ENCODE data around the gene DPH1.

The DPH1 gene

GRCh38 chr17:2041561-2042389, 11.8 kb downstream of the DPH1 start, which contains the start of gene OVCA2 (continued):
- TF ChIP-seq, protein P1, sequence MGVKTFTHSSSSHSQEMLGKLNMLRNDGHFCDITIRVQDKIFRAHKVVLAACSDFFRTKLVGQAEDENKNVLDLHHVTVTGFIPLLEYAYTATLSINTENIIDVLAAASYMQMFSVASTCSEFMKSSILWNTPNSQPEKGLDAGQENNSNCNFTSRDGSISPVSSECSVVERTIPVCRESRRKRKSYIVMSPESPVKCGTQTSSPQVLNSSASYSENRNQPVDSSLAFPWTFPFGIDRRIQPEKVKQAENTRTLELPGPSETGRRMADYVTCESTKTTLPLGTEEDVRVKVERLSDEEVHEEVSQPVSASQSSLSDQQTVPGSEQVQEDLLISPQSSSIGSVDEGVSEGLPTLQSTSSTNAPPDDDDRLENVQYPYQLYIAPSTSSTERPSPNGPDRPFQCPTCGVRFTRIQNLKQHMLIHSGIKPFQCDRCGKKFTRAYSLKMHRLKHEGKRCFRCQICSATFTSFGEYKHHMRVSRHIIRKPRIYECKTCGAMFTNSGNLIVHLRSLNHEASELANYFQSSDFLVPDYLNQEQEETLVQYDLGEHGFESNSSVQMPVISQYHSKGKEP (tag by site-specific recombination; IDR thresholded peaks at IDR 0.05): peak; percentile 35; the same call in 1 of the 2 replicates
- TF ChIP-seq ZNF518A (tag by site-specific recombination; conservative IDR thresholded peaks at IDR 0.05; ENCODE audit: low read depth): peak; percentile 49; the same call in 1 of the 2 replicates
- TF ChIP-seq, protein P2, sequence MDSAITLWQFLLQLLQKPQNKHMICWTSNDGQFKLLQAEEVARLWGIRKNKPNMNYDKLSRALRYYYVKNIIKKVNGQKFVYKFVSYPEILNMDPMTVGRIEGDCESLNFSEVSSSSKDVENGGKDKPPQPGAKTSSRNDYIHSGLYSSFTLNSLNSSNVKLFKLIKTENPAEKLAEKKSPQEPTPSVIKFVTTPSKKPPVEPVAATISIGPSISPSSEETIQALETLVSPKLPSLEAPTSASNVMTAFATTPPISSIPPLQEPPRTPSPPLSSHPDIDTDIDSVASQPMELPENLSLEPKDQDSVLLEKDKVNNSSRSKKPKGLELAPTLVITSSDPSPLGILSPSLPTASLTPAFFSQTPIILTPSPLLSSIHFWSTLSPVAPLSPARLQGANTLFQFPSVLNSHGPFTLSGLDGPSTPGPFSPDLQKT (IDR thresholded peaks at IDR 0.05; ENCODE audit: borderline replicate concordance, low read depth, low read length): no peak; the same call in 1 of the 2 replicates
- TF ChIP-seq KLF8 (tag by site-specific recombination; IDR thresholded peaks at IDR 0.05): peak; percentile 85
- 0 out of 2 replicates have a peak, but pooled peaks have one; percentile 92 for TF ChIP-seq ZNF561 (tag by site-specific recombination; IDR thresholded peaks at IDR 0.05; ENCODE audit: borderline replicate concordance)
- TF ChIP-seq ZBTB20 (tag by site-specific recombination; IDR thresholded peaks at IDR 0.05): peak; percentile 89
- TF ChIP-seq, protein P3, sequence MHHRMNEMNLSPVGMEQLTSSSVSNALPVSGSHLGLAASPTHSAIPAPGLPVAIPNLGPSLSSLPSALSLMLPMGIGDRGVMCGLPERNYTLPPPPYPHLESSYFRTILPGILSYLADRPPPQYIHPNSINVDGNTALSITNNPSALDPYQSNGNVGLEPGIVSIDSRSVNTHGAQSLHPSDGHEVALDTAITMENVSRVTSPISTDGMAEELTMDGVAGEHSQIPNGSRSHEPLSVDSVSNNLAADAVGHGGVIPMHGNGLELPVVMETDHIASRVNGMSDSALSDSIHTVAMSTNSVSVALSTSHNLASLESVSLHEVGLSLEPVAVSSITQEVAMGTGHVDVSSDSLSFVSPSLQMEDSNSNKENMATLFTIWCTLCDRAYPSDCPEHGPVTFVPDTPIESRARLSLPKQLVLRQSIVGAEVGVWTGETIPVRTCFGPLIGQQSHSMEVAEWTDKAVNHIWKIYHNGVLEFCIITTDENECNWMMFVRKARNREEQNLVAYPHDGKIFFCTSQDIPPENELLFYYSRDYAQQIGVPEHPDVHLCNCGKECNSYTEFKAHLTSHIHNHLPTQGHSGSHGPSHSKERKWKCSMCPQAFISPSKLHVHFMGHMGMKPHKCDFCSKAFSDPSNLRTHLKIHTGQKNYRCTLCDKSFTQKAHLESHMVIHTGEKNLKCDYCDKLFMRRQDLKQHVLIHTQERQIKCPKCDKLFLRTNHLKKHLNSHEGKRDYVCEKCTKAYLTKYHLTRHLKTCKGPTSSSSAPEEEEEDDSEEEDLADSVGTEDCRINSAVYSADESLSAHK (tag by site-specific recombination; IDR thresholded peaks at IDR 0.05): no peak; the same call in 1 of the 2 replicates
- peak; percentile 76 for TF ChIP-seq ZNF335 (tag by site-specific recombination; conservative IDR thresholded peaks at IDR 0.05)
- TF ChIP-seq SP3 (tag by site-specific recombination; IDR thresholded peaks at IDR 0.05): peak; percentile 99
- TF ChIP-seq ZNF501 (tag by site-specific recombination; IDR thresholded peaks at IDR 0.05): peak; percentile 84
- 0 out of 2 replicates have a peak, but pooled peaks have one; percentile 21 for TF ChIP-seq MYNN (tag by site-specific recombination; IDR thresholded peaks at IDR 0.05; ENCODE audit: borderline replicate concordance)
- peak; percentile 60 for TF ChIP-seq GLIS2 (tag by site-specific recombination; IDR thresholded peaks at IDR 0.05)
- TF ChIP-seq ZBTB26 (tag by site-specific recombination; optimal IDR thresholded peaks at IDR 0.05): peak; percentile 79
- peak; percentile 46; the same call in 1 of the 2 replicates for TF ChIP-seq ZNF423 (tag by site-specific recombination; IDR thresholded peaks at IDR 0.05)
- peak; percentile 42; the same call in 1 of the 2 replicates for TF ChIP-seq ZNF391 (tag by site-specific recombination; IDR thresholded peaks at IDR 0.05; ENCODE audit: borderline replicate concordance, low read depth)
- TF ChIP-seq, protein P4, sequence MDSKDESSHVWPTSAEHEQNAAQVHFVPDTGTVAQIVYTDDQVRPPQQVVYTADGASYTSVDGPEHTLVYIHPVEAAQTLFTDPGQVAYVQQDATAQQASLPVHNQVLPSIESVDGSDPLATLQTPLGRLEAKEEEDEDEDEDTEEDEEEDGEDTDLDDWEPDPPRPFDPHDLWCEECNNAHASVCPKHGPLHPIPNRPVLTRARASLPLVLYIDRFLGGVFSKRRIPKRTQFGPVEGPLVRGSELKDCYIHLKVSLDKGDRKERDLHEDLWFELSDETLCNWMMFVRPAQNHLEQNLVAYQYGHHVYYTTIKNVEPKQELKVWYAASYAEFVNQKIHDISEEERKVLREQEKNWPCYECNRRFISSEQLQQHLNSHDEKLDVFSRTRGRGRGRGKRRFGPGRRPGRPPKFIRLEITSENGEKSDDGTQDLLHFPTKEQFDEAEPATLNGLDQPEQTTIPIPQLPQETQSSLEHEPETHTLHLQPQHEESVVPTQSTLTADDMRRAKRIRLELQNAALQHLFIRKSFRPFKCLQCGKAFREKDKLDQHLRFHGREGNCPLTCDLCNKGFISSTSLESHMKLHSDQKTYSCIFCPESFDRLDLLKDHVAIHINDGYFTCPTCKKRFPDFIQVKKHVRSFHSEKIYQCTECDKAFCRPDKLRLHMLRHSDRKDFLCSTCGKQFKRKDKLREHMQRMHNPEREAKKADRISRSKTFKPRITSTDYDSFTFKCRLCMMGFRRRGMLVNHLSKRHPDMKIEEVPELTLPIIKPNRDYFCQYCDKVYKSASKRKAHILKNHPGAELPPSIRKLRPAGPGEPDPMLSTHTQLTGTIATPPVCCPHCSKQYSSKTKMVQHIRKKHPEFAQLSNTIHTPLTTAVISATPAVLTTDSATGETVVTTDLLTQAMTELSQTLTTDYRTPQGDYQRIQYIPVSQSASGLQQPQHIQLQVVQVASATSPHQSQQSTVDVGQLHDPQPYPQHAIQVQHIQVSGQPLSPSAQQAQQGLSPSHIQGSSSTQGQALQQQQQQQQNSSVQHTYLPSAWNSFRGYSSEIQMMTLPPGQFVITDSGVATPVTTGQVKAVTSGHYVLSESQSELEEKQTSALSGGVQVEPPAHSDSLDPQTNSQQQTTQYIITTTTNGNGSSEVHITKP (tag by site-specific recombination; IDR thresholded peaks at IDR 0.05): peak; percentile 11; the same call in 1 of the 2 replicates
- no peak for TF ChIP-seq MZF1 (tag by site-specific recombination; IDR thresholded peaks at IDR 0.05; ENCODE audit: borderline replicate concordance)
- peak; percentile 74 for TF ChIP-seq ZFHX2 (tag by site-specific recombination; conservative IDR thresholded peaks at IDR 0.05)
- TF ChIP-seq PRDM1 (tag by site-specific recombination; IDR thresholded peaks at IDR 0.05): no peak
- no peak for TF ChIP-seq ZNF10 (tag by site-specific recombination; IDR thresholded peaks at IDR 0.05)
- peak; percentile 48; the same call in 1 of the 2 replicates for TF ChIP-seq ZFP37 (tag by site-specific recombination; IDR thresholded peaks at IDR 0.05)
- TF ChIP-seq ZNF121 (tag by site-specific recombination; IDR thresholded peaks at IDR 0.05): no peak
- TF ChIP-seq EGR2 (tag by site-specific recombination; IDR thresholded peaks at IDR 0.05; ENCODE audit: low read depth): peak; percentile 68

All from HEK293 (cell line).